ENCODE data around the gene PRR15L.

- TF ChIP-seq CTCF (IDR thresholded peaks at IDR 0.05) (no peak), POLR2AphosphoS5 (IDR thresholded peaks at IDR 0.05) (no peak), POLR2A (IDR thresholded peaks at IDR 0.05) (no peak)
Measured at GRCh38 chr17:47989700-47990099, 32.0 kb upstream of the PRR15L start.

All from breast epithelium (tissue), 3 donors.